ENCODE data around the gene RPS6KA1. TPM values are rescaled to one million over a fixed set of nuclear protein-coding genes. Genes with fewer than 3 reads are reported as not detected.

RPS6KA1 gene
- total and polyA plus RNA-seq, 10 of the 15 experiments (the other 5 are each of a cell fraction or from before 2014, with no cell fraction given), result 5.0 to 136 (median 91.5) TPM

DNA sequence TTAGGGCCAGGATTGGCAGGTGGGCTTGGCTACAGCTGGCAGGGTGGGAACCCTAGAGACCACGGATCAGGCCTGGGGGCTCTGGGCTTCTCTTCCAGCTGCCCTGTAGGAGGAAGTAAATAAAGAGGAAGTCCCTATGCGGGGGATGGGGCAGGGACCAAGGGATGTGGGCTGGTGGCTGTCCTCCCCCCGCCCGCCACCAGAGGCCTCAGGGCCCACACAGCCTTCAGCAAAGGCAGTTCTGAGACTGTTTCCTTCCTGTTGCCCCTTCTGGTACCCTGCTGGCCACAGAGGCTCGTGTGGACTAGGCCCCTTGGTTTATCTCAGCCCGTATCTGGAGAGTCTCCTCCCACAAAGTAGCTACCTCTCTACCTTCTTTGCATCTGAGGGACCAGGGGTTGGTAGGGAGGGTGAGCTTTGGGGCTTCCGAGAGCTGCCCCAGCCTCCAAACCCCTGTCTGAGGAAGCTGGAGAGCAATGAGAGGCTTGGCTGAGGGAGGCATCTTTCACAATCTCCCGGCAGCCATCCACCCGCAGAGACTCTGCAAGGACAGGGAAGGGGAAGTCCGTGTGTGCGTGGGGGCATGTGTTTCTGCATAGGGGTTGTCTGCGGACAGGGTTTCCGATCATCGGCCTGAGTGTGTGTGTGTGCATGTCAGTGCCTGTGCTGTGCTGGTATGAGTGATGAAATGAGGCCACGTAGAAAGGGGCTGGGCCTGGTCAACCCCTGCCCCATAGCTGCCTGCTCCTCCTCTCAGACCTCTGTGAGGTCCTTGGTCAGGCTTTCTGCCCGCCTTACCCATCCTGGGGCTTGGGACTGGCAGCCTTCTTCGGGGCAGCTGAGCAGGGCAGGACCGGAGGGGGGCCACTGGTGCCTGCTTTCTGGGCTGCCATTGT lies 12.5 kb downstream of the RPS6KA1 start:
- no peaks in the 10 kb centered on the region for H3K27me3 ChIP-seq (replicated peaks in 1 of 2; ENCODE audit: control insufficient read depth in 2 of 2, insufficient read depth in 2 of 2, low read length in 1 of 2)
- peak; percentile 76 for ATAC-seq
- intact Hi-C loops (cut with micrococcal nuclease; ENCODE audit: unreplicated experiment), result loop anchor here (1.0 to 5.0 kb wide), 5 partner anchors 41 to 245 kb away; partner anchors contain the start of gene PIGV
- BruUV-seq (replicated peaks), result no TSS peak
- peaks cover 0 to 3% of the 10 kb centered on the region in 2 experiments; a peak in 3 of 4 replicates for H3K36me3 ChIP-seq (ENCODE audit: control insufficient read depth in 2 of 2, insufficient read depth in 2 of 2, low read length in 1 of 2)
- in situ Hi-C loops (cut with MboI), result no loop called here
- WGBS (ENCODE audit: insufficient coverage, insufficient replicate concordance, low lambda C conversion rate, missing lambda C conversion rate), result under 1% methylated on average over 18 of the region's 18 CpGs
- peaks cover 68% of the 10 kb centered on the region for H3K4me1 ChIP-seq (ENCODE audit: control insufficient read depth, insufficient read depth, low read length)
- H3K4me2 ChIP-seq (ENCODE audit: control insufficient read depth, insufficient read depth), result peak overlapping the region; percentile 90
- ChIA-PET SMC1A (ENCODE audit: uncharacterized antibody, unreplicated experiment) (interaction anchor here (0.7 to 5.1 kb wide), 17 partner anchors 9 to 258 kb away, joined by 3 to 21 read pairs (median 4); partner anchors contain the start of genes DHDDS and RPS6KA1), RAD21 (ENCODE audit: unreplicated experiment) (interaction anchor here (0.6 to 4.4 kb wide), 15 partner anchors 12 to 323 kb away, joined by 3 to 21 read pairs (median 4); partner anchors contain the start of genes PIGV and RPS6KA1), POLR2A (interaction anchor here (0.5 to 3.8 kb wide), 12 partner anchors 8 to 246 kb away, joined by 3 to 19 read pairs (median 6); partner anchors contain the start of genes PIGV and RPS6KA1), CTCF (interaction anchor here (0.8 to 6.0 kb wide), 12 partner anchors 13 to 258 kb away, joined by 3 to 123 read pairs (median 5); partner anchors contain the start of genes HMGN2, PIGV and RPS6KA1)
- H3K4me3 ChIP-seq, result peak overlapping the region; percentile 95
- peaks cover 35% of the 10 kb centered on the region for H3K79me2 ChIP-seq (ENCODE audit: control insufficient read depth, insufficient read depth, low read length)
- H3K9me3 ChIP-seq (replicated peaks; ENCODE audit: control insufficient read depth, insufficient read depth, low read length), result no peaks in the 10 kb centered on the region
- H3K9ac ChIP-seq (ENCODE audit: control insufficient read depth, insufficient read depth, low read length), result peak overlapping the region; percentile 82
- H3K27ac ChIP-seq (ENCODE audit: control insufficient read depth, insufficient read depth), result peak overlapping the region; percentile 97
- H4K20me1 ChIP-seq (ENCODE audit: control insufficient read depth, insufficient read depth), result no peaks in the 10 kb centered on the region
- peak; percentile 88 for DNase-seq (ENCODE audit: low read depth, low spot score)
- FAIRE-seq, result peak; percentile 65
- H2AFZ ChIP-seq (ENCODE audit: control insufficient read depth, low read depth, low read length), result peak overlapping the region; percentile 61
- TF ChIP-seq SUPT20H (IDR thresholded peaks at IDR 0.05; ENCODE audit: borderline replicate concordance, control insufficient read depth, low read depth, low read length), result no peak
- 0 out of 2 replicates have a peak, but pooled peaks have one; percentile 13 for TF ChIP-seq RB1 (IDR thresholded peaks at IDR 0.05; ENCODE audit: borderline replicate concordance)
- TF ChIP-seq, protein P1, sequence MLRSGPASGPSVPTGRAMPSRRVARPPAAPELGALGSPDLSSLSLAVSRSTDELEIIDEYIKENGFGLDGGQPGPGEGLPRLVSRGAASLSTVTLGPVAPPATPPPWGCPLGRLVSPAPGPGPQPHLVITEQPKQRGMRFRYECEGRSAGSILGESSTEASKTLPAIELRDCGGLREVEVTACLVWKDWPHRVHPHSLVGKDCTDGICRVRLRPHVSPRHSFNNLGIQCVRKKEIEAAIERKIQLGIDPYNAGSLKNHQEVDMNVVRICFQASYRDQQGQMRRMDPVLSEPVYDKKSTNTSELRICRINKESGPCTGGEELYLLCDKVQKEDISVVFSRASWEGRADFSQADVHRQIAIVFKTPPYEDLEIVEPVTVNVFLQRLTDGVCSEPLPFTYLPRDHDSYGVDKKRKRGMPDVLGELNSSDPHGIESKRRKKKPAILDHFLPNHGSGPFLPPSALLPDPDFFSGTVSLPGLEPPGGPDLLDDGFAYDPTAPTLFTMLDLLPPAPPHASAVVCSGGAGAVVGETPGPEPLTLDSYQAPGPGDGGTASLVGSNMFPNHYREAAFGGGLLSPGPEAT (IDR thresholded peaks at IDR 0.05; ENCODE audit: low read depth), result peak; percentile 75
- 0 out of 2 replicates have a peak, but pooled peaks have one; percentile 33 for TF ChIP-seq CHD1 (IDR thresholded peaks at IDR 0.05; ENCODE audit: low read depth, low read length)
- no peak for TF ChIP-seq CHD4 (IDR thresholded peaks at IDR 0.05)
- peak; percentile 74 for TF ChIP-seq RELA (IDR thresholded peaks at IDR 0.05; ENCODE audit: borderline replicate concordance, partially characterized antibody)
- TF ChIP-seq SUZ12 (IDR thresholded peaks at IDR 0.05; ENCODE audit: unreplicated experiment), result no peak
- TF ChIP-seq YBX1 (IDR thresholded peaks at IDR 0.05), result no peak
- TF ChIP-seq NR2F1 (conservative IDR thresholded peaks at IDR 0.05), result peak; percentile 43; the same call in 1 of the 2 replicates
- TF ChIP-seq, protein P2, sequence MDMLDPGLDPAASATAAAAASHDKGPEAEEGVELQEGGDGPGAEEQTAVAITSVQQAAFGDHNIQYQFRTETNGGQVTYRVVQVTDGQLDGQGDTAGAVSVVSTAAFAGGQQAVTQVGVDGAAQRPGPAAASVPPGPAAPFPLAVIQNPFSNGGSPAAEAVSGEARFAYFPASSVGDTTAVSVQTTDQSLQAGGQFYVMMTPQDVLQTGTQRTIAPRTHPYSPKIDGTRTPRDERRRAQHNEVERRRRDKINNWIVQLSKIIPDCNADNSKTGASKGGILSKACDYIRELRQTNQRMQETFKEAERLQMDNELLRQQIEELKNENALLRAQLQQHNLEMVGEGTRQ (IDR thresholded peaks at IDR 0.05; ENCODE audit: borderline replicate concordance, low read depth, low read length), result no peak; the same call in 1 of the 2 replicates
- no peak for TF ChIP-seq ZZZ3 (IDR thresholded peaks at IDR 0.05; ENCODE audit: control insufficient read depth, insufficient read length, low read depth)
- peak; percentile 37; the same call in 1 of the 2 replicates for TF ChIP-seq YY1 (IDR thresholded peaks at IDR 0.05; ENCODE audit: low read depth, low read length)
- no peak for TF ChIP-seq RBBP5 (conservative IDR thresholded peaks at IDR 0.05)
- TF ChIP-seq PAX5 (IDR thresholded peaks at IDR 0.05; ENCODE audit: borderline replicate concordance, low read depth, low read length), result peak; percentile 77; the same call in 1 of the 2 replicates
- TF ChIP-seq, protein P3, sequence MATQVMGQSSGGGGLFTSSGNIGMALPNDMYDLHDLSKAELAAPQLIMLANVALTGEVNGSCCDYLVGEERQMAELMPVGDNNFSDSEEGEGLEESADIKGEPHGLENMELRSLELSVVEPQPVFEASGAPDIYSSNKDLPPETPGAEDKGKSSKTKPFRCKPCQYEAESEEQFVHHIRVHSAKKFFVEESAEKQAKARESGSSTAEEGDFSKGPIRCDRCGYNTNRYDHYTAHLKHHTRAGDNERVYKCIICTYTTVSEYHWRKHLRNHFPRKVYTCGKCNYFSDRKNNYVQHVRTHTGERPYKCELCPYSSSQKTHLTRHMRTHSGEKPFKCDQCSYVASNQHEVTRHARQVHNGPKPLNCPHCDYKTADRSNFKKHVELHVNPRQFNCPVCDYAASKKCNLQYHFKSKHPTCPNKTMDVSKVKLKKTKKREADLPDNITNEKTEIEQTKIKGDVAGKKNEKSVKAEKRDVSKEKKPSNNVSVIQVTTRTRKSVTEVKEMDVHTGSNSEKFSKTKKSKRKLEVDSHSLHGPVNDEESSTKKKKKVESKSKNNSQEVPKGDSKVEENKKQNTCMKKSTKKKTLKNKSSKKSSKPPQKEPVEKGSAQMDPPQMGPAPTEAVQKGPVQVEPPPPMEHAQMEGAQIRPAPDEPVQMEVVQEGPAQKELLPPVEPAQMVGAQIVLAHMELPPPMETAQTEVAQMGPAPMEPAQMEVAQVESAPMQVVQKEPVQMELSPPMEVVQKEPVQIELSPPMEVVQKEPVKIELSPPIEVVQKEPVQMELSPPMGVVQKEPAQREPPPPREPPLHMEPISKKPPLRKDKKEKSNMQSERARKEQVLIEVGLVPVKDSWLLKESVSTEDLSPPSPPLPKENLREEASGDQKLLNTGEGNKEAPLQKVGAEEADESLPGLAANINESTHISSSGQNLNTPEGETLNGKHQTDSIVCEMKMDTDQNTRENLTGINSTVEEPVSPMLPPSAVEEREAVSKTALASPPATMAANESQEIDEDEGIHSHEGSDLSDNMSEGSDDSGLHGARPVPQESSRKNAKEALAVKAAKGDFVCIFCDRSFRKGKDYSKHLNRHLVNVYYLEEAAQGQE (IDR thresholded peaks at IDR 0.05; ENCODE audit: low read depth, low read length), result no peak
- TF ChIP-seq MXI1 (IDR thresholded peaks at IDR 0.05; ENCODE audit: low read depth, low read length), result peak; percentile 58; the same call in 1 of the 2 replicates
